ENCODE results near the gene CETP.

CETP gene

DNA sequence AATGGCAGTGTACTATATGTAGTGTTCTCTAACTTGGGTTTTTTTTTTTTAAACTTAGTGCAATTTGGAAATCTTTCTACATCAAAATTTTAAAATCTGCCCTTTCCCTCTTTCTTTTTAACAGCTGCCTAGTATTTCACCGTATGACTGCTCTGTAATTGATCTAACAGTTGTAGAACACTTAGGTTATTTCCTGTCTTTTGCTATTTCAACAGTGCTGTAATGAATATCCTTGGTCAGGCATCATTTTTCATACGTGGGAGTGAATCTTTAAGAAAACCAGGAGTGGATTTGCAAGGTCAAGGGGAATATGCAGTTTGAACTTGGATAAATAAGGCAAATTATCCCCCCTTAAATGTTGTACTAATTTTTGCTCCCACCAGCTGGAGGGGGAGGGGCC lies 31.5 kb downstream of the CETP start:
- ChIA-PET POLR2A (no interaction called here), CTCF (no interaction called here)
- no peak for DNase-seq (ENCODE audit: extremely low spot score)
- TF ChIP-seq TARDBP (IDR thresholded peaks at IDR 0.05): no peak
- TF ChIP-seq NFRKB (IDR thresholded peaks at IDR 0.05): no peak
- no peak for TF ChIP-seq L3MBTL2 (conservative IDR thresholded peaks at IDR 0.05)
- no peak for TF ChIP-seq FOXA1 (IDR thresholded peaks at IDR 0.05)
- no peak for TF ChIP-seq BHLHE40 (IDR thresholded peaks at IDR 0.05; ENCODE audit: borderline replicate concordance)
- TF ChIP-seq, protein P1, sequence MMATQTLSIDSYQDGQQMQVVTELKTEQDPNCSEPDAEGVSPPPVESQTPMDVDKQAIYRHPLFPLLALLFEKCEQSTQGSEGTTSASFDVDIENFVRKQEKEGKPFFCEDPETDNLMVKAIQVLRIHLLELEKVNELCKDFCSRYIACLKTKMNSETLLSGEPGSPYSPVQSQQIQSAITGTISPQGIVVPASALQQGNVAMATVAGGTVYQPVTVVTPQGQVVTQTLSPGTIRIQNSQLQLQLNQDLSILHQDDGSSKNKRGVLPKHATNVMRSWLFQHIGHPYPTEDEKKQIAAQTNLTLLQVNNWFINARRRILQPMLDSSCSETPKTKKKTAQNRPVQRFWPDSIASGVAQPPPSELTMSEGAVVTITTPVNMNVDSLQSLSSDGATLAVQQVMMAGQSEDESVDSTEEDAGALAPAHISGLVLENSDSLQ (IDR thresholded peaks at IDR 0.05): no peak
- TF ChIP-seq LEF1 (IDR thresholded peaks at IDR 0.05; ENCODE audit: borderline replicate concordance): no peak
- TF ChIP-seq FOXM1 (IDR thresholded peaks at IDR 0.05; ENCODE audit: borderline replicate concordance): no peak

GRCh38 chr16:56994311-56994710 lies 32.6 kb downstream of the CETP start:
- ChIA-PET POLR2A (interaction anchor here (0.7 kb wide), 1 partner anchor 112 kb away, joined by 3 read pairs; no protein-coding TSS in a partner anchor), CTCF (interaction anchor here (0.6 kb wide), 1 partner anchor 555 kb away, joined by 3 read pairs; no protein-coding TSS in a partner anchor)
- no peak for TF ChIP-seq FOXK2 (IDR thresholded peaks at IDR 0.05)
- no peak for TF ChIP-seq ARNT (IDR thresholded peaks at IDR 0.05)
- no peak for TF ChIP-seq LEF1 (IDR thresholded peaks at IDR 0.05; ENCODE audit: borderline replicate concordance)
- TF ChIP-seq SUZ12 (IDR thresholded peaks at IDR 0.05): no peak
- TF ChIP-seq SP1 (IDR thresholded peaks at IDR 0.05): no peak
- no peak for TF ChIP-seq HDGF (IDR thresholded peaks at IDR 0.05; ENCODE audit: borderline replicate concordance)
- no peak for TF ChIP-seq NFRKB (IDR thresholded peaks at IDR 0.05)
- TF ChIP-seq, protein P1 (IDR thresholded peaks at IDR 0.05): no peak
- no peak for TF ChIP-seq FOXA1 (IDR thresholded peaks at IDR 0.05)
- TF ChIP-seq FOXM1 (IDR thresholded peaks at IDR 0.05; ENCODE audit: borderline replicate concordance): no peak
- TF ChIP-seq TARDBP (IDR thresholded peaks at IDR 0.05): no peak
- TF ChIP-seq ELF4 (IDR thresholded peaks at IDR 0.05): no peak
- no peak for TF ChIP-seq CTBP1 (IDR thresholded peaks at IDR 0.05; ENCODE audit: borderline replicate concordance)
- no peak for TF ChIP-seq L3MBTL2 (conservative IDR thresholded peaks at IDR 0.05)
- TF ChIP-seq BHLHE40 (IDR thresholded peaks at IDR 0.05; ENCODE audit: borderline replicate concordance): no peak
- TF ChIP-seq ZNF384 (IDR thresholded peaks at IDR 0.05): no peak
- DNase-seq (ENCODE audit: extremely low spot score): no peak

DNA sequence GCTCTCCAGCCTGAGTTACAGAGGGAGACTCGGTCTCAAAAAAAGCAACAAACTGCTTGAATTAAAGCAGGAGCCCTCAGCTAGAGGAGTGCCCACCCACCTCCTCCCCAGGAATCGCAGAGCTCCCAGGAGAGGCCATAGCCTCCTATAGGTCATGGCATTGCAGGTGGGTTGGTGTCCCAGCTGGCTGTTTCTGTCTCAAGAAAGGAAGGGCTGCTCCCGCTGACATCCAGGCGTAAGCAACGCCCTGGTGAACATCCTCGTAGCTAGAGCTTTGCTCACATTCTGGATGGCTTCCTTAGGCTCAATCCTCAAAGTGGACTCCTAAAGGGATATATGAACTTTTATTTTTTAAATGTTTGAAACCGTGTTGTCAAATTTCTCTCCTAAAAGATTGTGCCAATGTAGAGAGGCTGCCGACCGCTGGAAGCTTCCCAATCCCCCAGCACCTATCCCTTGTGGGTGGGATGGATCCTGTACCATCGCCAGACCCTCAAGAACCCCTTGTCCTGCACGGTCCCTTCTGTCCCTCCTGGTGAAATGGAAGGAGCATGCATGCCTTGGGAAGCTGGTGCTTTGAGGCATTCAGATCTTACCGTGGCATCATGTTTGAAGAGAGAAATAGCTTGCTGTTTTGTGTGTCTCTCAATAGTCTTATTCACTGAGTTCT lies 33.5 kb downstream of the CETP start:
- TF ChIP-seq TARDBP (IDR thresholded peaks at IDR 0.05) (no peak), LEF1 (IDR thresholded peaks at IDR 0.05; ENCODE audit: borderline replicate concordance) (no peak), FOXM1 (IDR thresholded peaks at IDR 0.05; ENCODE audit: borderline replicate concordance) (no peak), HDGF (IDR thresholded peaks at IDR 0.05; ENCODE audit: borderline replicate concordance) (no peak), ZNF384 (IDR thresholded peaks at IDR 0.05) (no peak), CTBP1 (IDR thresholded peaks at IDR 0.05; ENCODE audit: borderline replicate concordance) (no peak), SP1 (IDR thresholded peaks at IDR 0.05) (no peak), FOXA1 (IDR thresholded peaks at IDR 0.05) (no peak), BHLHE40 (IDR thresholded peaks at IDR 0.05; ENCODE audit: borderline replicate concordance) (no peak), ARNT (IDR thresholded peaks at IDR 0.05) (no peak)
- TF ChIP-seq, protein P1 (IDR thresholded peaks at IDR 0.05): no peak
- CTCF ChIA-PET: interaction anchor here (1.4 kb wide), 1 partner anchor 10 kb away, joined by 5 read pairs; no protein-coding TSS in a partner anchor
- DNase-seq (ENCODE audit: extremely low spot score): no peak
- POLR2A ChIA-PET: interaction anchor here (0.6 kb wide), 1 partner anchor 32 kb away, joined by 5 read pairs; no protein-coding TSS in a partner anchor

GRCh38 chr16:56997264-56997663 lies 35.5 kb downstream of the CETP start:
- TF ChIP-seq HDGF (IDR thresholded peaks at IDR 0.05; ENCODE audit: borderline replicate concordance) (no peak), NFRKB (IDR thresholded peaks at IDR 0.05) (no peak), LEF1 (IDR thresholded peaks at IDR 0.05; ENCODE audit: borderline replicate concordance) (no peak), ZNF384 (IDR thresholded peaks at IDR 0.05) (no peak), CTBP1 (IDR thresholded peaks at IDR 0.05; ENCODE audit: borderline replicate concordance) (no peak), ARNT (IDR thresholded peaks at IDR 0.05) (no peak), FOXK2 (IDR thresholded peaks at IDR 0.05) (no peak), FOXM1 (IDR thresholded peaks at IDR 0.05; ENCODE audit: borderline replicate concordance) (no peak), L3MBTL2 (conservative IDR thresholded peaks at IDR 0.05) (no peak), SP1 (IDR thresholded peaks at IDR 0.05) (no peak), SUZ12 (IDR thresholded peaks at IDR 0.05) (no peak), BHLHE40 (IDR thresholded peaks at IDR 0.05; ENCODE audit: borderline replicate concordance) (no peak), FOXA1 (IDR thresholded peaks at IDR 0.05) (no peak), TARDBP (IDR thresholded peaks at IDR 0.05) (no peak), ELF4 (IDR thresholded peaks at IDR 0.05) (no peak)
- TF ChIP-seq, protein P1 (IDR thresholded peaks at IDR 0.05): no peak
- ChIA-PET POLR2A (no interaction called here), CTCF (interaction anchor here (0.6 kb wide), 1 partner anchor 1053 kb away, joined by 3 read pairs; no protein-coding TSS in a partner anchor)
- no peak for DNase-seq (ENCODE audit: extremely low spot score)

GRCh38 chr16:56997931-56998330 lies 36.2 kb downstream of the CETP start:
- CTCF ChIA-PET: interaction anchor here (0.6 to 1.4 kb wide), 2 partner anchors 12 to 1054 kb away, joined by 3 read pairs; no protein-coding TSS in a partner anchor
- TF ChIP-seq BHLHE40 (IDR thresholded peaks at IDR 0.05; ENCODE audit: borderline replicate concordance) (no peak), TARDBP (IDR thresholded peaks at IDR 0.05) (no peak), HDGF (IDR thresholded peaks at IDR 0.05; ENCODE audit: borderline replicate concordance) (no peak)
- TF ChIP-seq, protein P1 (IDR thresholded peaks at IDR 0.05): no peak
- POLR2A ChIA-PET: no interaction called here
- no peak for DNase-seq (ENCODE audit: extremely low spot score)

All from HEK293T (cell line).